ENCODE results near the gene FGG.

FGG gene

DNA sequence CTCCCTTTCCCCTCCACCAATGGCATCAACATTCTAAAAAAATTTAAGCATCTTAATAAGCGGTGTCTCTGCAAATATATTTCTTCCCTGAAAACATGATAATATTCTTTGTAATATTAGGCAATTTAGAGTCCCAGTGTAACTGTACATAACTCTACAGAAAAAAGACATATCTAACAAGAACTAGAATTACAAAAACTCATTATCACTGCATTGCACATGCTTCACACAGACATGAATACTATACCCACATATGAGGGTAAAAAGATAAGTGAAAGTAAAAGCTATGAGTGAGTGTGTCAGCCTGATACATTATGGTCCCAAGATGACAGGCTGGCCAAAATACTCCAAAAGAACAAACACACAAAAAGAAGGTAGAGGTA, 52.0 kb downstream of the FGG start:
- no peak overlapping the region for H3K4me3 ChIP-seq (ENCODE audit: low read depth, low read length)
- TF ChIP-seq OVOL3 (tag by site-specific recombination; IDR thresholded peaks at IDR 0.05): no peak
- TF ChIP-seq ZNF211 (tag by site-specific recombination; IDR thresholded peaks at IDR 0.05; ENCODE audit: low read depth): no peak
- no peak for TF ChIP-seq PRDM4 (tag by site-specific recombination; IDR thresholded peaks at IDR 0.05)
- TF ChIP-seq, protein P1, sequence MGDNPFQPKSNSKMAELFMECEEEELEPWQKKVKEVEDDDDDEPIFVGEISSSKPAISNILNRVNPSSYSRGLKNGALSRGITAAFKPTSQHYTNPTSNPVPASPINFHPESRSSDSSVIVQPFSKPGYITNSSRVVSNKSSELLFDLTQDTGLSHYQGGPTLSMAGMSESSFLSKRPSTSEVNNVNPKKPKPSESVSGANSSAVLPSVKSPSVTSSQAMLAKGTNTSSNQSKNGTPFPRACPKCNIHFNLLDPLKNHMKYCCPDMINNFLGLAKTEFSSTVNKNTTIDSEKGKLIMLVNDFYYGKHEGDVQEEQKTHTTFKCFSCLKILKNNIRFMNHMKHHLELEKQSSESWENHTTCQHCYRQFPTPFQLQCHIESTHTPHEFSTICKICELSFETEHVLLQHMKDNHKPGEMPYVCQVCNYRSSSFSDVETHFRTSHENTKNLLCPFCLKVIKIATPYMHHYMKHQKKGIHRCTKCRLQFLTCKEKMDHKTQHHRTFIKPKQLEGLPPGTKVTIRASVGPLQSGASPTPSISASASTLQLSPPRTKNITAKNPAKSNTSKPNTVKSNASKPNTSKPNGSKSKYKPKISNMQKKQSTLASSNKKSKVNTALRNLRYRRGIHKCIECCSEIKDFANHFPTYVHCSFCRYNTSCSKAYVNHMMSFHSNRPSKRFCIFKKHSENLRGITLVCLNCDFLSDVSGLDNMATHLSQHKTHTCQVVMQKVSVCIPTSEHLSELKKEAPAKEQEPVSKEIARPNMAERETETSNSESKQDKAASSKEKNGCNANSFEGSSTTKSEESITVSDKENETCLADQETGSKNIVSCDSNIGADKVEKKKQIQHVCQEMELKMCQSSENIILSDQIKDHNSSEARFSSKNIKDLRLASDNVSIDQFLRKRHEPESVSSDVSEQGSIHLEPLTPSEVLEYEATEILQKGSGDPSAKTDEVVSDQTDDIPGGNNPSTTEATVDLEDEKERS (tag by site-specific recombination; IDR thresholded peaks at IDR 0.05): no peak
- no peak for TF ChIP-seq ZNF626 (tag by site-specific recombination; IDR thresholded peaks at IDR 0.05)
- TF ChIP-seq, protein P2, sequence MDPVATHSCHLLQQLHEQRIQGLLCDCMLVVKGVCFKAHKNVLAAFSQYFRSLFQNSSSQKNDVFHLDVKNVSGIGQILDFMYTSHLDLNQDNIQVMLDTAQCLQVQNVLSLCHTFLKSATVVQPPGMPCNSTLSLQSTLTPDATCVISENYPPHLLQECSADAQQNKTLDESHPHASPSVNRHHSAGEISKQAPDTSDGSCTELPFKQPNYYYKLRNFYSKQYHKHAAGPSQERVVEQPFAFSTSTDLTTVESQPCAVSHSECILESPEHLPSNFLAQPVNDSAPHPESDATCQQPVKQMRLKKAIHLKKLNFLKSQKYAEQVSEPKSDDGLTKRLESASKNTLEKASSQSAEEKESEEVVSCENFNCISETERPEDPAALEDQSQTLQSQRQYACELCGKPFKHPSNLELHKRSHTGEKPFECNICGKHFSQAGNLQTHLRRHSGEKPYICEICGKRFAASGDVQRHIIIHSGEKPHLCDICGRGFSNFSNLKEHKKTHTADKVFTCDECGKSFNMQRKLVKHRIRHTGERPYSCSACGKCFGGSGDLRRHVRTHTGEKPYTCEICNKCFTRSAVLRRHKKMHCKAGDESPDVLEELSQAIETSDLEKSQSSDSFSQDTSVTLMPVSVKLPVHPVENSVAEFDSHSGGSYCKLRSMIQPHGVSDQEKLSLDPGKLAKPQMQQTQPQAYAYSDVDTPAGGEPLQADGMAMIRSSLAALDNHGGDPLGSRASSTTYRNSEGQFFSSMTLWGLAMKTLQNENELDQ (tag by site-specific recombination; IDR thresholded peaks at IDR 0.05; ENCODE audit: low read depth): no peak
- TF ChIP-seq, protein P3, sequence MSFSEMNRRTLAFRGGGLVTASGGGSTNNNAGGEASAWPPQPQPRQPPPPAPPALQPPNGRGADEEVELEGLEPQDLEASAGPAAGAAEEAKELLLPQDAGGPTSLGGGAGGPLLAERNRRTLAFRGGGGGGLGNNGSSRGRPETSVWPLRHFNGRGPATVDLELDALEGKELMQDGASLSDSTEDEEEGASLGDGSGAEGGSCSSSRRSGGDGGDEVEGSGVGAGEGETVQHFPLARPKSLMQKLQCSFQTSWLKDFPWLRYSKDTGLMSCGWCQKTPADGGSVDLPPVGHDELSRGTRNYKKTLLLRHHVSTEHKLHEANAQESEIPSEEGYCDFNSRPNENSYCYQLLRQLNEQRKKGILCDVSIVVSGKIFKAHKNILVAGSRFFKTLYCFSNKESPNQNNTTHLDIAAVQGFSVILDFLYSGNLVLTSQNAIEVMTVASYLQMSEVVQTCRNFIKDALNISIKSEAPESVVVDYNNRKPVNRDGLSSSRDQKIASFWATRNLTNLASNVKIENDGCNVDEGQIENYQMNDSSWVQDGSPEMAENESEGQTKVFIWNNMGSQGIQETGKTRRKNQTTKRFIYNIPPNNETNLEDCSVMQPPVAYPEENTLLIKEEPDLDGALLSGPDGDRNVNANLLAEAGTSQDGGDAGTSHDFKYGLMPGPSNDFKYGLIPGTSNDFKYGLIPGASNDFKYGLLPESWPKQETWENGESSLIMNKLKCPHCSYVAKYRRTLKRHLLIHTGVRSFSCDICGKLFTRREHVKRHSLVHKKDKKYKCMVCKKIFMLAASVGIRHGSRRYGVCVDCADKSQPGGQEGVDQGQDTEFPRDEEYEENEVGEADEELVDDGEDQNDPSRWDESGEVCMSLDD (tag by site-specific recombination; IDR thresholded peaks at IDR 0.05): no peak
- TF ChIP-seq ZNF510 (tag by site-specific recombination; IDR thresholded peaks at IDR 0.05; ENCODE audit: insufficient replicate concordance): no peak
- TF ChIP-seq, protein P4, sequence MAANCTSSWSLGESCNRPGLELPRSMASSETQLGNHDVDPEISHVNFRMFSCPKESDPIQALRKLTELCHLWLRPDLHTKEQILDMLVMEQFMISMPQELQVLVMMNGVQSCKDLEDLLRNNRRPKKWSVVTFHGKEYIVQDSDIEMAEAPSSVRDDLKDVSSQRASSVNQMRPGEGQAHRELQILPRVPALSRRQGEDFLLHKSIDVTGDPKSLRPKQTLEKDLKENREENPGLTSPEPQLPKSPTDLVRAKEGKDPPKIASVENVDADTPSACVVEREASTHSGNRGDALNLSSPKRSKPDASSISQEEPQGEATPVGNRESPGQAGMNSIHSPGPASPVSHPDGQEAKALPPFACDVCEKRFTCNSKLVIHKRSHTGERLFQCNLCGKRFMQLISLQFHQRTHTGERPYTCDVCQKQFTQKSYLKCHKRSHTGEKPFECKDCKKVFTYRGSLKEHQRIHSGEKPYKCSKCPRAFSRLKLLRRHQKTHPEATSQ (tag by site-specific recombination; IDR thresholded peaks at IDR 0.05): no peak
- no peak overlapping the region for H3K27ac ChIP-seq (ENCODE audit: extremely low read depth, low read depth, low read length)
- ChIA-PET CTCF (interaction anchor here (2.4 to 15.4 kb wide), 2 partner anchors 35 to 56 kb away, joined by 7 to 429 read pairs; partner anchors contain the start of gene FGG), POLR2A (no interaction called here)
- H3K9me3 ChIP-seq (ENCODE audit: control insufficient read depth, insufficient read depth, low read depth, low read length): no peaks in the 10 kb centered on the region
- no peaks in the 10 kb centered on the region for H3K4me1 ChIP-seq (ENCODE audit: control insufficient read depth, insufficient read depth, low read length)
- no peaks in the 10 kb centered on the region for H3K36me3 ChIP-seq (ENCODE audit: control insufficient read depth in 2 of 2, insufficient read depth in 1 of 2, low read length in 2 of 2)

Measured in HEK293 (cell line).